H1 (cell line): ENCODE data around the gene PMEPA1. TPM values are rescaled to one million over a fixed set of nuclear protein-coding genes. Genes with fewer than 3 reads are reported as not detected.

ENCODE experiments used
- CTCF ChIA-PET: fragments of 300-600 bp; sonication (Branson Sonifier 250); formaldehyde crosslinking; loops from one replicate; lab custom pipeline; 2021; ENCODE audit not compliant: partially characterized antibody; lab: Charles Lee
- POLR2A ChIA-PET: fragments of 300-600 bp; sonication (Branson Sonifier 250); formaldehyde crosslinking; loops from one replicate; lab custom pipeline; 2021; ENCODE audit warnings: inconsistent platforms; ENCODE audit not compliant: partially characterized antibody; lab: Charles Lee
- DNase-seq, 2 experiments: peaks; one replicate each; pipeline versions ENCODE4 v3.0.0 to v3.0.0-alpha.2; 2010 to 2022; ENCODE audit warnings: low spot score in 2 of 2, low read depth in 1 of 2, mixed read lengths in 1 of 2
- FAIRE-seq: peaks from 2 replicates; lab custom pipeline; 2011; peaks lifted over from hg19 to GRCh38; lab: Jason Lieb, UNC
- H2AFZ ChIP-seq: 2 replicates; pipeline ENCODE4 v1.8.1; 2012; ENCODE audit warnings: low read length, inconsistent platforms
- H2AK5ac ChIP-seq: 2 replicates; pipeline ENCODE4 v1.6.1; 2013; ENCODE audit warnings: low read depth, low read length
- H2BK120ac ChIP-seq: replicated peaks from 2 replicates; pipeline ENCODE3; 2013; ENCODE audit warnings: low read depth, low read length, inconsistent platforms
- H2BK12ac ChIP-seq: 2 replicates; pipeline ENCODE4 v1.6.1; 2013; ENCODE audit warnings: low read depth, low read length
- H2BK15ac ChIP-seq: 2 replicates; pipeline ENCODE4 v1.6.1; 2013; ENCODE audit warnings: low read length
- H2BK20ac ChIP-seq: 2 replicates; pipeline ENCODE4 v1.6.1; 2013; ENCODE audit warnings: low read length
- H2BK5ac ChIP-seq: 2 replicates; pipeline ENCODE4 v1.6.1; 2013; ENCODE audit warnings: low read depth, low read length
- H3K14ac ChIP-seq: 2 replicates; pipeline ENCODE4 v1.6.1; 2013; ENCODE audit warnings: inconsistent platforms; ENCODE audit not compliant: insufficient read length
- H3K18ac ChIP-seq: 2 replicates; pipeline ENCODE4 v1.6.1; 2013; ENCODE audit warnings: low read length; ENCODE audit errors: extremely low read depth
- H3K23ac ChIP-seq: 2 replicates; pipeline ENCODE4 v1.6.1; 2013; ENCODE audit warnings: inconsistent platforms; ENCODE audit not compliant: insufficient read length
- H3K23me2 ChIP-seq: 2 replicates; pipeline ENCODE4 v1.6.1; 2013; ENCODE audit warnings: low read depth, low read length
- H3K27ac ChIP-seq: 2 replicates; pipeline ENCODE4 v1.6.1; 2011; ENCODE audit warnings: low read depth, low read length, inconsistent platforms
- H3K27me3 ChIP-seq, 4 experiments: replicated peaks in 1 of 4; 1 replicate in 1 of 4; 2 replicates in 3 of 4; pipeline versions ENCODE4 v1.6.1 to v1.8.1; 2011 to 2013; ENCODE audit warnings: low read length in 3 of 4, mild to moderate bottlenecking in 3 of 4, inconsistent platforms in 2 of 4, mixed read lengths in 2 of 4, moderate library complexity in 1 of 4; ENCODE audit not compliant: control insufficient read depth in 3 of 4, insufficient read depth in 3 of 4; ENCODE audit errors: extremely low read depth in 1 of 4
- H3K36me3 ChIP-seq, 4 experiments: 2 replicates each; pipeline versions ENCODE4 v1.6.1 to v1.8.1; 2011 to 2013; ENCODE audit warnings: mild to moderate bottlenecking in 4 of 4, low read length in 3 of 4, moderate library complexity in 2 of 4, control low read depth in 1 of 4, inconsistent platforms in 1 of 4; ENCODE audit not compliant: insufficient read depth in 4 of 4, control insufficient read depth in 2 of 4
- H3K4ac ChIP-seq: replicated peaks from 2 replicates; pipeline ENCODE3; 2013; ENCODE audit warnings: low read length, low read depth, mixed read lengths, inconsistent platforms; ENCODE audit not compliant: insufficient read length
- H3K4me1 ChIP-seq, 4 experiments: replicated peaks in 1 of 4; 1 replicate in 1 of 4; 2 replicates in 3 of 4; pipeline versions ENCODE4 v1.6.1 to v1.8.1; 2011 to 2013; ENCODE audit warnings: low read length in 3 of 4, inconsistent platforms in 2 of 4, mixed read lengths in 1 of 4; ENCODE audit not compliant: insufficient read depth in 4 of 4, control insufficient read depth in 3 of 4
- H3K4me2 ChIP-seq, 2 experiments: 2 replicates each; pipeline versions ENCODE4 v1.6.1 to v1.8.1; 2011 to 2013; ENCODE audit warnings: low read depth in 2 of 2, low read length in 2 of 2, control low read depth in 1 of 2, inconsistent platforms in 1 of 2, mild to moderate bottlenecking in 1 of 2; ENCODE audit not compliant: insufficient read depth in 1 of 2
- H3K4me3 ChIP-seq, 4 experiments: fragments of 200-600, 300-600 bp in 1 of 4; sonication (generic), shearing (Covaris generic), sonication (Bioruptor Twin) in 1 of 4; 2 replicates each; pipeline versions ENCODE4 v1.5.1 to v1.8.1; 2011 to 2016; ENCODE audit warnings: low read length in 4 of 4, low read depth in 3 of 4, control low read depth in 2 of 4, inconsistent platforms in 2 of 4, mild to moderate bottlenecking in 2 of 4, mixed read lengths in 1 of 4, moderate library complexity in 1 of 4; ENCODE audit not compliant: insufficient read depth in 2 of 4; ENCODE audit errors: extremely low read depth in 1 of 4
- H3K56ac ChIP-seq: replicated peaks from 2 replicates; pipeline ENCODE3; 2013; ENCODE audit warnings: low read depth, mild to moderate bottlenecking, mixed read lengths, low read length, inconsistent platforms; ENCODE audit not compliant: insufficient read length
- H3K79me1 ChIP-seq: 2 replicates; pipeline ENCODE4 v1.6.1; 2013; ENCODE audit warnings: low read depth, low read length, control low read depth
- H3K79me2 ChIP-seq, 2 experiments: 2 replicates each; pipeline versions ENCODE4 v1.6.1 to v1.8.1; 2012 to 2013; ENCODE audit warnings: low read length in 2 of 2, mild to moderate bottlenecking in 2 of 2, inconsistent platforms in 1 of 2; ENCODE audit not compliant: insufficient read depth in 2 of 2, control insufficient read depth in 1 of 2
- H3K9ac ChIP-seq, 4 experiments: replicated peaks in 1 of 4; 1 replicate in 1 of 4; 2 replicates in 3 of 4; pipeline versions ENCODE4 v1.6.1 to v1.8.1; 2011 to 2013; ENCODE audit warnings: low read depth in 3 of 4, low read length in 3 of 4, control low read depth in 2 of 4, mild to moderate bottlenecking in 2 of 4, moderate library complexity in 2 of 4, inconsistent platforms in 1 of 4; ENCODE audit errors: extremely low read depth in 1 of 4
- H3K9me3 ChIP-seq, 2 experiments: 2 replicates each; pipeline versions ENCODE4 v1.6.1 to v1.8.1; 2012 to 2013; ENCODE audit warnings: mild to moderate bottlenecking in 2 of 2, moderate library complexity in 2 of 2, control low read depth in 1 of 2, inconsistent platforms in 1 of 2, low read depth in 1 of 2, low read length in 1 of 2, mixed read lengths in 1 of 2; ENCODE audit not compliant: insufficient read depth in 2 of 2
- H4K20me1 ChIP-seq, 2 experiments: replicated peaks in 1 of 2; 2 replicates each; pipeline versions ENCODE3 to v1.8.1; 2011 to 2013; ENCODE audit warnings: inconsistent platforms in 2 of 2, low read length in 2 of 2, mild to moderate bottlenecking in 1 of 2; ENCODE audit not compliant: insufficient read depth in 2 of 2, control insufficient read depth in 1 of 2
- H4K5ac ChIP-seq: 2 replicates; pipeline ENCODE4 v1.6.1; 2013; ENCODE audit warnings: low read length, low read depth, mixed read lengths, inconsistent platforms; ENCODE audit not compliant: insufficient read length
- H4K8ac ChIP-seq: 2 replicates; pipeline ENCODE4 v1.8.0; 2013; ENCODE audit warnings: mild to moderate bottlenecking, moderate library complexity, low read length, inconsistent platforms; ENCODE audit not compliant: insufficient read depth; ENCODE audit errors: extremely low read depth
- H4K91ac ChIP-seq: replicated peaks from 2 replicates; pipeline ENCODE3; 2013; ENCODE audit warnings: low read length, mixed read lengths, inconsistent platforms; ENCODE audit not compliant: insufficient read length
- ATF3 ChIP-seq: IDR thresholded peaks from 2 replicates; pipeline ENCODE4 v1.6.1; 2011; ENCODE audit warnings: low read depth, mild to moderate bottlenecking, low read length; ENCODE audit not compliant: insufficient read depth
- BACH1 ChIP-seq: IDR thresholded peaks from 2 replicates; pipeline ENCODE4 v1.6.1; 2012; ENCODE audit warnings: low read length, improper control_type of control experiment
- BRCA1 ChIP-seq: IDR thresholded peaks from 2 replicates; pipeline ENCODE4 v1.6.1; 2012; ENCODE audit warnings: low read depth, low read length, improper control_type of control experiment
- EP300 ChIP-seq, 2 experiments: IDR thresholded peaks; 1 replicate in 1 of 2; 2 replicates in 1 of 2; pipeline ENCODE4 v1.6.1; 2011 to 2012; ENCODE audit warnings: low read depth in 2 of 2, low read length in 2 of 2, mild to moderate bottlenecking in 2 of 2, borderline replicate concordance in 1 of 2, inconsistent platforms in 1 of 2, moderate library complexity in 1 of 2
- EZH2 ChIP-seq: fragments of 200-600 bp; sonication (generic); IDR thresholded peaks from 2 replicates; pipeline ENCODE4 v1.7.1; 2012; ENCODE audit warnings: low read depth, mild to moderate bottlenecking, moderate library complexity, low read length, inconsistent platforms; ENCODE audit not compliant: severe bottlenecking
- GTF2F1 ChIP-seq: IDR thresholded peaks from 2 replicates; pipeline ENCODE4 v1.6.1; 2012; ENCODE audit warnings: low read depth, low read length, improper control_type of control experiment, borderline replicate concordance
- NANOG ChIP-seq: IDR thresholded peaks from 2 replicates; pipeline ENCODE4 v1.6.1; 2011; ENCODE audit warnings: low read length, low read depth, mild to moderate bottlenecking, inconsistent platforms; ENCODE audit not compliant: insufficient read depth, poor library complexity, severe bottlenecking
- NRF1 ChIP-seq: IDR thresholded peaks from 2 replicates; pipeline ENCODE4 v1.6.1; 2011; ENCODE audit warnings: mild to moderate bottlenecking, low read depth, low read length, improper control_type of control experiment
- POLR2AphosphoS5 ChIP-seq: IDR thresholded peaks from 2 replicates; pipeline ENCODE4 v1.6.1; 2011; ENCODE audit warnings: low read depth, low read length
- POU5F1 ChIP-seq: IDR thresholded peaks from 2 replicates; pipeline ENCODE4 v1.6.1; 2011; ENCODE audit warnings: low read depth, mild to moderate bottlenecking, low read length, moderate library complexity
- SAP30 ChIP-seq: fragments of 300-600 bp; sonication (generic); IDR thresholded peaks from 2 replicates; pipeline ENCODE4 v1.7.1; 2012; ENCODE audit warnings: low read length, moderate library complexity, mild to moderate bottlenecking, inconsistent platforms; ENCODE audit not compliant: insufficient read depth, insufficient replicate concordance
- SIRT6 ChIP-seq: IDR thresholded peaks from one replicate; pipeline ENCODE4 v1.7.1; 2012; ENCODE audit warnings: low read length, inconsistent platforms
- SIX5 ChIP-seq: IDR thresholded peaks from 2 replicates; pipeline ENCODE4 v1.6.1; 2011; ENCODE audit warnings: mild to moderate bottlenecking, low read depth, low read length
- SRF ChIP-seq: IDR thresholded peaks from 2 replicates; pipeline ENCODE4 v1.6.1; 2011; ENCODE audit warnings: mild to moderate bottlenecking, low read depth, low read length, moderate library complexity
- WGBS, 2 experiments: shearing (Covaris generic) in 1 of 2; methylation state at CpG; one replicate each; pipeline versions ENCODE4 v1.1.6 to v1.1.7; 2013 to 2015; ENCODE audit warnings: low lambda C conversion rate in 2 of 2, mixed read lengths in 2 of 2, inconsistent platforms in 1 of 2, low coverage in 1 of 2, missing lambda C conversion rate in 1 of 2; ENCODE audit not compliant: insufficient replicate concordance in 2 of 2, insufficient coverage in 1 of 2, insufficient read length in 1 of 2; ENCODE audit errors: extremely low coverage in 1 of 2, missing lambda C conversion rate in 1 of 2; 5-methylcytosine and 5-hydroxymethylcytosine counted together
- polyA plus RNA-seq, 7 experiments: library from polyadenylated mRNA; depleted of rRNA in 3 of 7; stranded (reverse) in 5 of 7; unstranded in 2 of 7; fragments of >200 nt in 5 of 7; fragments of 200-250 nt in 2 of 7; gene quantifications; 1 replicate in 5 of 7; 2 replicates in 1 of 7; 4 replicates in 1 of 7; pipeline versions ENCODE4 v1.2.1 to v1.2.3, GENCODE V29; 2011 to 2013; ENCODE audit warnings: missing spikeins in 2 of 7, mixed read lengths in 2 of 7
- total RNA-seq: library from RNA; stranded (reverse); fragmentation: NEBNext Ultra II Directional; extraction: Animal tissue kit (Norgen Biotek cat#: 25700); gene quantifications from 2 replicates; pipeline ENCODE4 v1.2.1, GENCODE V29; 2021

PMEPA1 gene
- total and polyA plus RNA-seq, 2 of the 8 experiments (the other 6 are each of a cell fraction or from before 2014, with no cell fraction given): 12.7 to 20.5 TPM

GRCh38 chr20:57650266-57650665 is 59.5 kb downstream of the PMEPA1 start:
- Histone ChIP-seq H2BK12ac (no peak overlapping the region), H3K9me3 (peaks cover 3 to 6% of the 10 kb centered on the region in 2 experiments; a peak in 2 of 4 replicates), H3K36me3 (peaks cover 0 to 8% (median 2%) of the 10 kb centered on the region in 4 experiments; a peak in 3 of 8 replicates), H3K23ac (no peak overlapping the region), H3K14ac (no peak overlapping the region), H2BK20ac (no peak overlapping the region), H3K23me2 (no peaks in the 10 kb centered on the region), H4K20me1 (peaks cover 3 to 5% of the 10 kb centered on the region in 2 experiments), H4K91ac (no peak overlapping the region), H3K56ac (no peak overlapping the region), H4K5ac (no peak overlapping the region), H3K4me3 (no peak overlapping the region), H3K79me2 (no peaks in the 10 kb centered on the region), H4K8ac (no peak overlapping the region), H2BK15ac (no peak overlapping the region), H3K79me1 (no peaks in the 10 kb centered on the region), H2BK120ac (no peak overlapping the region), H3K4me1 (peaks cover 0 to 4% (median 2%) of the 10 kb centered on the region in 4 experiments; a peak in 3 of 7 replicates), H3K4ac (no peak overlapping the region), H3K27ac (no peak overlapping the region), H2AK5ac (no peak overlapping the region), H3K18ac (no peak overlapping the region), H3K4me2 (no peak overlapping the region), H3K9ac (no peak overlapping the region), H2BK5ac (no peak overlapping the region; the same call in 1 of the 2 replicates), H2AFZ (no peak overlapping the region), H3K27me3 (no peaks in the 10 kb centered on the region)
- 96% methylated on average over 7 of the region's 9 CpGs; no CpG with 5 or more reads in 1 of the 2 experiments for WGBS, 2 experiments
- DNase-seq: no peak
- ChIA-PET CTCF (interaction anchor here (0.8 to 4.7 kb wide), 4 partner anchors 27 to 560 kb away, joined by 3 to 19 read pairs (median 3); no protein-coding TSS in a partner anchor), POLR2A (no interaction called here)
- FAIRE-seq: no peak
- TF ChIP-seq NRF1 (no peak), EP300 (IDR thresholded peaks at IDR 0.05; ENCODE audit: borderline replicate concordance in 1 of 2, low read depth in 2 of 2, low read length in 2 of 2) (no peak), GTF2F1 (no peak), SAP30 (no peak), SIRT6 (no peak), BACH1 (no peak), NANOG (no peak), SRF (no peak), SIX5 (no peak), POLR2AphosphoS5 (no peak), ATF3 (no peak), EZH2 (no peak), BRCA1 (no peak), POU5F1 (no peak)
